Measurements from ENCODE around the gene UVRAG.

The UVRAG gene

GRCh38 chr11:76131142-76131541 is 316.1 kb downstream of the UVRAG start:
- no peak overlapping the region for H3K4me2 ChIP-seq (ENCODE audit: low read depth, low read length, poor library complexity, severe bottlenecking)
- H3K9me2 ChIP-seq (replicated peaks; ENCODE audit: insufficient read depth, low read length) = no peaks in the 10 kb centered on the region
- H3K36me3 ChIP-seq (ENCODE audit: low read length) = no peaks in the 10 kb centered on the region
- H3K9ac ChIP-seq (ENCODE audit: low read length) = no peak overlapping the region
- no peaks in the 10 kb centered on the region for H3K9me3 ChIP-seq (ENCODE audit: insufficient read depth, low read length)
- H3K4me3 ChIP-seq (ENCODE audit: insufficient read depth, low read length, poor library complexity, severe bottlenecking) = no peak overlapping the region
- no peaks in the 10 kb centered on the region for H3K79me2 ChIP-seq (ENCODE audit: insufficient read depth, low read length)
- no peak overlapping the region for H2AFZ ChIP-seq (ENCODE audit: low read depth, low read length, severe bottlenecking)
- H3K27me3 ChIP-seq (ENCODE audit: low read length) = no peaks in the 10 kb centered on the region
- H3F3A ChIP-seq (ENCODE audit: insufficient read depth) = no peaks in the 10 kb centered on the region
- TF ChIP-seq, protein P1, sequence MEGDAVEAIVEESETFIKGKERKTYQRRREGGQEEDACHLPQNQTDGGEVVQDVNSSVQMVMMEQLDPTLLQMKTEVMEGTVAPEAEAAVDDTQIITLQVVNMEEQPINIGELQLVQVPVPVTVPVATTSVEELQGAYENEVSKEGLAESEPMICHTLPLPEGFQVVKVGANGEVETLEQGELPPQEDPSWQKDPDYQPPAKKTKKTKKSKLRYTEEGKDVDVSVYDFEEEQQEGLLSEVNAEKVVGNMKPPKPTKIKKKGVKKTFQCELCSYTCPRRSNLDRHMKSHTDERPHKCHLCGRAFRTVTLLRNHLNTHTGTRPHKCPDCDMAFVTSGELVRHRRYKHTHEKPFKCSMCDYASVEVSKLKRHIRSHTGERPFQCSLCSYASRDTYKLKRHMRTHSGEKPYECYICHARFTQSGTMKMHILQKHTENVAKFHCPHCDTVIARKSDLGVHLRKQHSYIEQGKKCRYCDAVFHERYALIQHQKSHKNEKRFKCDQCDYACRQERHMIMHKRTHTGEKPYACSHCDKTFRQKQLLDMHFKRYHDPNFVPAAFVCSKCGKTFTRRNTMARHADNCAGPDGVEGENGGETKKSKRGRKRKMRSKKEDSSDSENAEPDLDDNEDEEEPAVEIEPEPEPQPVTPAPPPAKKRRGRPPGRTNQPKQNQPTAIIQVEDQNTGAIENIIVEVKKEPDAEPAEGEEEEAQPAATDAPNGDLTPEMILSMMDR (IDR thresholded peaks at IDR 0.05; ENCODE audit: insufficient read depth, low read length, poor library complexity, severe bottlenecking) = no peak
- no peak for TF ChIP-seq EZH2phosphoT487 (conservative IDR thresholded peaks at IDR 0.05; ENCODE audit: low read length)
- peaks cover 4% of the 10 kb centered on the region; the same call in 1 of the 2 replicates for H4K20me1 ChIP-seq (ENCODE audit: low read depth, low read length)
- no peak overlapping the region for H3K27ac ChIP-seq (ENCODE audit: low read depth, low read length)

DNA sequence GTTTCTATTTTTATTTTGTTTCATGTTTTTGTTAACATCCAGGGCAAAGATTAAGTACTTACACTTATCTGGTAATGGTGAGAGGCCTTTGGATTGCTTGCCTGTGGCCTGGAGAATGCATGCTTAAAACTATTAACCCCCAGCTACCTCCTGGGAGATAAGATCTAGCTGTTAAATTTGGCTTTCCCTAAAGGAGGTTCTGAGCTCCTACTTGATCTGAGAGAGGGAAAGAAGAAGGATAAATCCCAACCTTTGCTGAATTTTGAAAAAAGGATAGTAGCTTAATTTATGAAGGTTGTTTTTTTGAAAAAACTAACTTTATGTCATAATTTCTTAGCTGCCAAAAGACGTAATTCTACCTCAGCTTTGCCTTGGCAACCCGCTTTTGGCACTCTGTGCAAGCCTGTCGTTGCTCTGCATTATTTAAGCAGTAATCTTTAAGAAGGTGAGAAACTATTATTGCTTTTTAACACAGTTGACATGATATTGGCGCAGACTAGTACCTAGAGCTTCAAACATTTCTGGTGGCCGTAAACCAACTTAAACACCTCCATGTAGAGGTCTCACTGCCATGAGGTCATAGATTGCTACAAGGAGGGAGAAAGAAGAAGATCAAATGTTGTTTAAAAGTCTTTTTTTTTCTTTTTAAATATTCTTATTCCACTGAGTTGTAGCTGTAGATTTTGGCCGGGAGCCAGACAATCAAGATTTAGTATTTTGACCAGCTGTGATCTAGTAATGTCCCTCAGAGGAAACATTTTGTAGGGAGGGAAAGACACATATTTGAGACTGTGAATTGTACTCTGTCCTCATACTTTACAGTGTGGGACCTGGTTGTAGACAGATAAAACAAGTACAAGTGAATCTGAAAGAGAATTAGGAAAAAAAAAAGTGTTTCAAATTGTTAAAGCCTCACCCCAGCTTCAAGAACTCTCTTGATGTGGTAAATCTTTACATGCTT is 316.9 kb downstream of the UVRAG start:
- Histone ChIP-seq H2AFZ (ENCODE audit: low read depth, low read length, severe bottlenecking) (no peak overlapping the region), H3K27ac (ENCODE audit: low read depth, low read length) (no peak overlapping the region), H3K36me3 (ENCODE audit: low read length) (no peaks in the 10 kb centered on the region), H3K27me3 (ENCODE audit: low read length) (no peaks in the 10 kb centered on the region), H3K9me3 (ENCODE audit: insufficient read depth, low read length) (no peaks in the 10 kb centered on the region), H3K4me2 (ENCODE audit: low read depth, low read length, poor library complexity, severe bottlenecking) (no peak overlapping the region), H3K9ac (ENCODE audit: low read length) (no peak overlapping the region), H3F3A (ENCODE audit: insufficient read depth) (no peaks in the 10 kb centered on the region), H3K79me2 (ENCODE audit: insufficient read depth, low read length) (no peaks in the 10 kb centered on the region), H4K20me1 (ENCODE audit: low read depth, low read length) (peaks cover 4% of the 10 kb centered on the region; the same call in 1 of the 2 replicates), H3K9me2 (replicated peaks; ENCODE audit: insufficient read depth, low read length) (no peaks in the 10 kb centered on the region), H3K4me3 (ENCODE audit: insufficient read depth, low read length, poor library complexity, severe bottlenecking) (no peak overlapping the region)
- TF ChIP-seq EZH2phosphoT487 (conservative IDR thresholded peaks at IDR 0.05; ENCODE audit: low read length) = no peak
- TF ChIP-seq, protein P1 (IDR thresholded peaks at IDR 0.05; ENCODE audit: insufficient read depth, low read length, poor library complexity, severe bottlenecking) = no peak

DNA sequence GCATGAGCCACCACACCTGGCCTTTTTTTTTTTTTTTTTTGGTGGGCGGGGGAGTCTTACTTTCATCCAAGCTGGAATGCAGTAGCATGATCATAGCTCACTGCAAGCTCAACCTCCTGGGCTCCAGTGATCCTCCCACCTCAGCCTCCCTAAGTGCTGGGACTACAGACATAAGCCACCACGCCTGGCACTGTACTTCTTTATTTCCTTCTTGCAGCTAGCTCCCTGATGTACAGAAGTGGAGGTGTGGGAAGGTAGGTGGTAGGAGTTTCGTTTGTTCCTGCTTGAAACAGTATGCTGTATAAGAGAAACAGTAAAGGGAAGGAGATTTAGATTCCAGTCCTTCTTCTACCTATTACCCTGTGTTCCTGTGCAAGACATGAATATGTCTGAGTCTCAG is 319.2 kb downstream of the UVRAG start:
- H3K27ac ChIP-seq (ENCODE audit: low read depth, low read length) = no peak overlapping the region
- no peaks in the 10 kb centered on the region for H3K9me2 ChIP-seq (replicated peaks; ENCODE audit: insufficient read depth, low read length)
- TF ChIP-seq, protein P1 (IDR thresholded peaks at IDR 0.05; ENCODE audit: insufficient read depth, low read length, poor library complexity, severe bottlenecking) = no peak
- TF ChIP-seq EZH2phosphoT487 (conservative IDR thresholded peaks at IDR 0.05; ENCODE audit: low read length) = no peak
- H3K27me3 ChIP-seq (ENCODE audit: low read length) = no peaks in the 10 kb centered on the region
- peaks cover 4% of the 10 kb centered on the region; the same call in 1 of the 2 replicates for H4K20me1 ChIP-seq (ENCODE audit: low read depth, low read length)
- H3K4me3 ChIP-seq (ENCODE audit: insufficient read depth, low read length, poor library complexity, severe bottlenecking) = no peak overlapping the region
- no peak overlapping the region for H3K4me2 ChIP-seq (ENCODE audit: low read depth, low read length, poor library complexity, severe bottlenecking)
- no peaks in the 10 kb centered on the region for H3K79me2 ChIP-seq (ENCODE audit: insufficient read depth, low read length)
- H3F3A ChIP-seq (ENCODE audit: insufficient read depth) = no peaks in the 10 kb centered on the region
- no peaks in the 10 kb centered on the region for H3K9me3 ChIP-seq (ENCODE audit: insufficient read depth, low read length)
- no peak overlapping the region for H2AFZ ChIP-seq (ENCODE audit: low read depth, low read length, severe bottlenecking)
- no peaks in the 10 kb centered on the region for H3K36me3 ChIP-seq (ENCODE audit: low read length)
- H3K9ac ChIP-seq (ENCODE audit: low read length) = no peak overlapping the region
